ENCODE measurements around the gene NIPBL.

The NIPBL gene

GRCh38 chr5:36876299-36876964 lies at the start of gene NIPBL:
Gene NIPBL (plus strand): TSS chr5:36876769. CDS start chr5:36953697, 76,928 bp downstream.
- TF ChIP-seq CTCF (IDR thresholded peaks at IDR 0.05; ENCODE audit: low read length, missing control alignments): no peak
- H3K4me3 ChIP-seq (replicated peaks; ENCODE audit: low read depth, low read length): peak within 1 kb of the TSS; percentile 83
- peak; percentile 95 for DNase-seq (ENCODE audit: low read depth)

GRCh38 chr5:36832274-36832673 lies 44.3 kb upstream of the NIPBL start:
- DNase-seq (ENCODE audit: low read depth): no peak
- H3K4me3 ChIP-seq (replicated peaks; ENCODE audit: low read depth, low read length): no peak overlapping the region
- TF ChIP-seq CTCF (IDR thresholded peaks at IDR 0.05; ENCODE audit: low read length, missing control alignments): no peak

GRCh38 chr5:36836831-36837230 lies 39.7 kb upstream of the NIPBL start:
- no peak for TF ChIP-seq CTCF (IDR thresholded peaks at IDR 0.05; ENCODE audit: low read length, missing control alignments)
- DNase-seq (ENCODE audit: low read depth): no peak
- H3K4me3 ChIP-seq (replicated peaks; ENCODE audit: low read depth, low read length): no peak overlapping the region

GRCh38 chr5:36839489-36840476 lies 36.8 kb upstream of the NIPBL start:
- no peak for TF ChIP-seq CTCF (IDR thresholded peaks at IDR 0.05; ENCODE audit: low read length, missing control alignments)
- no peak for DNase-seq (ENCODE audit: low read depth)
- H3K4me3 ChIP-seq (replicated peaks; ENCODE audit: low read depth, low read length): no peak overlapping the region

- DNase-seq (ENCODE audit: low read depth): no peak
- H3K4me3 ChIP-seq (replicated peaks; ENCODE audit: low read depth, low read length): no peak overlapping the region
- TF ChIP-seq CTCF (IDR thresholded peaks at IDR 0.05; ENCODE audit: low read length, missing control alignments): no peak
Observed at GRCh38 chr5:36841677-36842076, 34.9 kb upstream of the NIPBL start.

GRCh38 chr5:36842087-36842486 lies 34.5 kb upstream of the NIPBL start:
- no peak overlapping the region for H3K4me3 ChIP-seq (replicated peaks; ENCODE audit: low read depth, low read length)
- no peak for DNase-seq (ENCODE audit: low read depth)
- TF ChIP-seq CTCF (IDR thresholded peaks at IDR 0.05; ENCODE audit: low read length, missing control alignments): no peak

Measured in fibroblast of pulmonary artery (primary cell).